Stimulated activated CD8-positive, alpha-beta memory T cell treated with anti-CD3 and anti-CD28 coated beads, Interleukin-2, amount 100 ng/mL, for 1 hour (primary cell): ENCODE results near the gene DAAM1.

Source experiments
- DNase-seq, 2 donors: peaks; one replicate each; pipeline ENCODE4 v3.0.0-alpha.2; 2020; ENCODE audit warnings: low read depth in 2 of 2

DAAM1 gene

GRCh38 chr14:59292028-59292427 is 103.6 kb downstream of the DAAM1 start:
- no peak for DNase-seq

GRCh38 chr14:59292921-59293534 is 104.6 kb downstream of the DAAM1 start:
- no peak for DNase-seq

GRCh38 chr14:59293935-59294661 is 105.6 kb downstream of the DAAM1 start:
- no peak for DNase-seq

GRCh38 chr14:59294662-59294992 is 106.2 kb downstream of the DAAM1 start:
- no peak for DNase-seq

- no peak for DNase-seq
Measured at GRCh38 chr14:59295951-59296350, 107.5 kb downstream of the DAAM1 start.

GRCh38 chr14:59296508-59296907 is 108.0 kb downstream of the DAAM1 start:
- no peak for DNase-seq

GRCh38 chr14:59297071-59297776 is 108.8 kb downstream of the DAAM1 start:
- no peak for DNase-seq

- no peak for DNase-seq
Measured at GRCh38 chr14:59299731-59300130, 111.3 kb downstream of the DAAM1 start.

- DNase-seq, result no peak
Measured at GRCh38 chr14:59301354-59301753, 112.9 kb downstream of the DAAM1 start.

- DNase-seq, result no peak
Measured at GRCh38 chr14:59302313-59302712, 113.8 kb downstream of the DAAM1 start.

- no peak for DNase-seq
Measured at GRCh38 chr14:59303216-59303615, 114.7 kb downstream of the DAAM1 start.

GRCh38 chr14:59305231-59305630 is 116.8 kb downstream of the DAAM1 start:
- no peak for DNase-seq

GRCh38 chr14:59305836-59306555 is 117.5 kb downstream of the DAAM1 start:
- no peak for DNase-seq

GRCh38 chr14:59306775-59307174 is 118.3 kb downstream of the DAAM1 start:
- no peak for DNase-seq

GRCh38 chr14:59308086-59308485 is 119.6 kb downstream of the DAAM1 start:
- no peak for DNase-seq

- no peak for DNase-seq
Measured at GRCh38 chr14:59308673-59309072, 120.2 kb downstream of the DAAM1 start.

- no peak for DNase-seq
Measured at GRCh38 chr14:59309291-59309900, 120.9 kb downstream of the DAAM1 start.

GRCh38 chr14:59310633-59311032 is 122.2 kb downstream of the DAAM1 start:
- DNase-seq, result no peak

- DNase-seq, result no peak
Measured at GRCh38 chr14:59311723-59312122, 123.3 kb downstream of the DAAM1 start.

- DNase-seq, result no peak
Measured at GRCh38 chr14:59313144-59313651, 124.7 kb downstream of the DAAM1 start.

GRCh38 chr14:59313658-59314608 is 125.5 kb downstream of the DAAM1 start:
- no peak for DNase-seq
